HG02642 (cell line): ENCODE data around the gene SASH1.

Source experiments
- ATAC-seq: cut with Tn5 transposase; IDR thresholded peaks from one replicate; pipeline ENCODE4 v1.9.1; 2021; ENCODE audit warnings: mild to moderate bottlenecking; ENCODE audit not compliant: unreplicated experiment, poor library complexity

Gene SASH1

GRCh38 chr6:148426317-148426977, 83.8 kb downstream of the SASH1 start:
- ATAC-seq: no peak

DNA sequence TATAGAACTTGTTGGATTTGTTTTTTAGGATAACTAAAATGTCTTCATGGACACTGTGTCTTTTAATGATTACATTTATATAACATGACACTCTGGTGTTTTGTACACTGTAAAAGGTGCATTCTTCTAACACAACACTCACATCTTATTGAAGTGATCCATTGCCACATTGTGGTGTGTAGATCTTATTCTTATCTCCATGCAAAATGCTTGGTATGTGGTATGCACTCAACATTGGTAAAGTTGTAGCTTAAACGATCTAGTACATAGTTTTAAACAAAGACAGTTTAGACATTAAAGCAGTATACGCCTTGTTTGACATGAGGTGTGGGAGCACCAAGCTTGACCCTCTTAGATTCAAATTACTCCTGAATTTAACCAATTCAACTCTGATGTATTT, 84.7 kb downstream of the SASH1 start:
- ATAC-seq: no peak

DNA sequence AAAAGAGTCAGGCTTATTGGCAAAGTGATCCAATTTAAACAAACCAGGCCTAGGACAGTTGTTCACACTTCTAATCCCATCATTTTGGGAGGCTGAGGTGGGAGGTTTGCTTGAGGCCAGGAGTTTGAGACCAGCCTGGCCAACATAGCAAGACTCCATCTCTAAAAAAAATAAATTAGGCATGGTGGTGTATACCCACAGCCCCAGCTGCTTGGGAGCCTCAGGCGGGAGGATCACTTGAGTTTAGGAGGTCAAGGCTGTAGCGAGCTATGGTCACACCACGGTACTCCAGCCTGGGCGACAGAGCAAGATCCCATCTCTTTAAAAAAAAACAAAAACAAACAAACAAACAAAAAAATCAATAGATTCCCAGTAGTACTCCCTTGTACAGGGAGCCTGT, 86.8 kb downstream of the SASH1 start:
- ATAC-seq: no peak

DNA sequence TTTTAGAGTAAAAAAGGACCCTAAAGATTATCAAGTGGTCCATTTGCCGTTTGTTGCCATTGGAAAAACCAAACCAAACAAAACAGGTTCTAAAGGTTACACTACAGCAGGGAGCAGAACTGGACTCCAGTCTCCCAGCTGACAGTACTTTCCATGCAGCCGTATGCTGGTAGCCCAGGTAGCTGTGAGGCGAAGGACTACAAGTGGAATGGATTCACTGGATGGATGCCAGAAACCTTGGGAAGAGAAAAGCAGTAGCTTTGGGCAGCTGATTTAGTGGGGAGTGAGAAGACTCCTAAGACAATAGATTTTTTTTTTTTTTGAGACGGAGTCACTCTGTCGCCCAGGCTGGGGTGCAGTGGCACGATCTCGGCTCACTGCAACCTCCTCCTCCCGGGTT, 88.3 kb downstream of the SASH1 start:
- no peak for ATAC-seq

DNA sequence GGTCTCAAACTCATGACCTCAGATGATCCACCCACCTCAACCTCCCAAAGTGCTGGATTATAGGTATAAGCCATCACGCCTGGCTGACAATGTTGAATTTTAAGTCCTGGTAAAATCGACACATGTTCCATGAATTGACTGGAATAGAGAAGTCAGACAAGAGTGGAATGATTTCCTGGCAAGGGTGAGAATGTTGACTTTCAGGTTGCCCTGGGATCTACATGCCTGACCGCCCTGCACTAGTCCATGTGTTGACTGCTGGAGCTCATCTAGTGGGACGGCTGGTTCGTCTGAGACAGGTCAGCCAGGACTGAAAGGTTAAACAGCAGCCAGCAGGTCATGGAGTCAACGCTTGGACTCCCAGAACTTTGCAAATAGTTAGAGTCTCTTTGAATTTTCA, 88.8 kb downstream of the SASH1 start:
- ATAC-seq: no peak

- no peak for ATAC-seq
Measured at GRCh38 chr6:148431840-148432239, 89.2 kb downstream of the SASH1 start.

- ATAC-seq: no peak
Measured at GRCh38 chr6:148432462-148433195, 90.0 kb downstream of the SASH1 start.

- ATAC-seq: no peak
Measured at GRCh38 chr6:148435386-148435785, 92.7 kb downstream of the SASH1 start.

DNA sequence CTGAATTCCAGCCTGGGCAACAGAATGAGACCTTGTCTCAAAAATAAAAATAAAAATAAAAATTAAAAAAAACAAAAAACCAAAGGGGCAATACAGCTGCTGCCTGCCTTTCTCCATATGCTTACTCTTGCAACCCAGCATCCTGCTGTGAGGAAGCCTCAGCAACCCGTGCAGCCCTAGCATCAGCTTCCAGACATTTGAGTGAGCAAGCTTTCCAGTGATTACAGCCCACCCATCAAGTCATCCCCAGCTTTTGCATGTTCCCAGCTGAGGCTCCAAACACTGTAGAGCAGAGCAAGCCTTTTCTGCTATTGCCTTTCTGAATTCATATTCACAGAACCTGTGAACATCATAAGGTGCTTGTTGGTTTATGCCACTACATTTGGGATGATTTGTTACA, 93.8 kb downstream of the SASH1 start:
- no peak for ATAC-seq

DNA sequence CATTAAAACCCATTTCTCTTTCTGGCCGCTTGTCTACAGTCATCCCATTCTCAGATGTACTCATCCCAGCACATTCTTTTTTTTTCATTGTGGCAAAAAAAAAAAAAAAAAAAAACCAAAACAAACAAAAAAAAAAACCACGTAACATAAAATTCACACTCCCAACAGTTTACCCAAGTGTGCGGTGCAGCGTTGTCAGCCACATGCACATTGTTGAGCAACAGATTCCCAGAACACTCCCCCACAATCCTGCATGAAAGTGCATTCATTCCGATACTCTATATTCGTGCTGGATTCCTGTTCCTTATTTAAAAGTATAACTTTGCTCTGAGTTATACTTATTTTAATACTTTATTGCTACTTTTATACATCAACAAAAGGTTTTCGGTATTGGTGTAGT, 96.0 kb downstream of the SASH1 start:
- ATAC-seq: no peak

DNA sequence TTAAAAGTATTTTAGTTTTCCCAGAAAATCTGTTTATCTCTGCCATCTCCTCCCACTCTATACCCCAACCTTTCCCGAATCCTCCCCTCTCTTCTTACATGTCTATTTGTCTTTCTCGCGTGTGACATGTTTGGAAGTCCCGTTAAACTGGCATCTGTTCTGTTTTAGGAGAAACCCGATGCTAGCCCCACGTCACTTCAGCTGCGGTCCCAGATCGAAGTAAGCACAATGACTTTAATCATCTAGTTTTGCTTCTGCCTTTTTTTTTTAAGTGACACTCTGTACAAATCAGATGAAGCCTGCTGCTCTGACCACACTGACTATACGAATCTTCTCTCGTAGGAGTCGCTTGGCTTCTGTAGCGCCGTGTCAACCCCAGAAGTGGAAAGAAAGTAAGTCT, 97.4 kb downstream of the SASH1 start:
- ATAC-seq: no peak

GRCh38 chr6:148440877-148441453, 98.3 kb downstream of the SASH1 start:
- no peak for ATAC-seq

DNA sequence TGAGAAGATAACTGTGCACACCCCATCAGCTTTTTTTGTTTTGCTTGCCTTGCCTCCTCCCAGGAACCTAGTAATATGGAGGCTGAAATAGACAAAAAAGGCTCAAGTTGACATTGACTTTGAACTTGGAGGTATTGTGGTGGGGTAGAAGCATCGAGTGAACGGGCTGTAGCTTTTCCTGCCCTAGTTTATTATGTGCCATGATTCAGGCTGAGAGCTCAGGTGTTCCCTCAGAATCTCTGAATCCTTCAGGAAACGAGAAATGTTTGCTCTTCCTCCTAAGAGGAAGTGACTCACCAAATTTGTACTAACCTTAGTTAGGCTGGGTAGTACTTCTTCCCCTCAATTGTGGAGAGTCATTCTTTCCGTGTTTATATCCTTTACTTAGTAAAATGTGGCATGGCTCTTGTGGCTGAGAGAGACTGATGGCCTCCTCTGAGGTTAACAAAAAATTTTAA, 98.8 kb downstream of the SASH1 start:
- peak; percentile 70 for ATAC-seq

- no peak for ATAC-seq
Measured at GRCh38 chr6:148443798-148444560, 101.3 kb downstream of the SASH1 start.

DNA sequence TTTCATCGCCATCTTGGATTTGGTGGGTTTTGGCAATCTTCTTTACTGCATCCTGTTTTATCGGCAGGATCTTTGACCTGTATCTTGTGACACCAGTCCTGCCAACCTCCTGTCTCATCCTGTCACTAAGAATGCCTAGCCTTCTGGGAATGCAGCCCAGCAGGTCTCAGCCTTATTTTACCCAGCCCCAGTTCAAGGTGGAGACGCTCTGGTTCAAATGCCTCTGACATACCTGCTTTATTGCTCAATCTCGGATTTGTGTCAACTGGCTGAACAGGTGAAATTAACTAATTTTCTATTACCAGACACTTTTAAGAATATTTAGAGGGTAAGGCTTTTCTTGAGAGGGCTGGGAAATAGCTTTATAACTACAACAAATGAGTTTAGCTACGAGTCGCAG, 102.5 kb downstream of the SASH1 start:
- ATAC-seq: no peak

DNA sequence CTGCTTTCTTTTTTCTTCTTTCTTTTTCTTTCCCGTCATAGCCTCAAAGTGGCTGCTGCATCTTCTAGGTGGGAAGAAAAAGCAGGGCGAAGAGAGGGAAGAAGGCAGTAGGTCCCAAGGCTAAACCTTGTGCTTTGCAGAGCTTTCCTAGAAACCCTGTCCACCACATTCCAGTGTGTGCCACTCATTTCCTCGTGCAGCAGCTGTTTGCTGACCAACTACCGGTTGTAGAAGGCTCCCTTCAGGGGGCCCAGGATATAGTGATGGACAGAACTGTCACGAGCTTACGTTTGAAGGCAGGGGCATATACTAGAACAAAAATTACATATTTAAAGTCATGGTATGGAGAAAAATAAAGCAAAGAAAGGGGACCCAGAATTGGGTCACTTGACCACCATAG, 103.0 kb downstream of the SASH1 start:
- no peak for ATAC-seq

DNA sequence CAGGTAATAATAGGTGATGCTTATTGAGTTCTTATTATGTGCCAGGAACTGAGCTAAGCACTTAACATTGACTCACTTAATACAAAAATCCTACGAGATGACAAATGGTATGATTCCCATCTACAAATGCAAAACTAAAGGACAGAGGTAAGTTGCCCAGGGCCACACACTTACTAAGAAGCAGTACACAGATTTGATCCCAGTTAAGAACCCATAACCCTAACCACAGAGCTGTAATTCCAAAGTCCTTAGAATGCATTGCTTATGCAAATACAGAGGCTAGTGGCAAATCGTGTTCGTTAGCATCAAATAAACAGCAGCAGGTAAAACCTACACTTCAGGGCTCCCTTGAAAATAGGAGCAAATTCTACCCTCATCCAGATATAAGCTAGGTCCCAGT, 104.0 kb downstream of the SASH1 start:
- no peak for ATAC-seq

DNA sequence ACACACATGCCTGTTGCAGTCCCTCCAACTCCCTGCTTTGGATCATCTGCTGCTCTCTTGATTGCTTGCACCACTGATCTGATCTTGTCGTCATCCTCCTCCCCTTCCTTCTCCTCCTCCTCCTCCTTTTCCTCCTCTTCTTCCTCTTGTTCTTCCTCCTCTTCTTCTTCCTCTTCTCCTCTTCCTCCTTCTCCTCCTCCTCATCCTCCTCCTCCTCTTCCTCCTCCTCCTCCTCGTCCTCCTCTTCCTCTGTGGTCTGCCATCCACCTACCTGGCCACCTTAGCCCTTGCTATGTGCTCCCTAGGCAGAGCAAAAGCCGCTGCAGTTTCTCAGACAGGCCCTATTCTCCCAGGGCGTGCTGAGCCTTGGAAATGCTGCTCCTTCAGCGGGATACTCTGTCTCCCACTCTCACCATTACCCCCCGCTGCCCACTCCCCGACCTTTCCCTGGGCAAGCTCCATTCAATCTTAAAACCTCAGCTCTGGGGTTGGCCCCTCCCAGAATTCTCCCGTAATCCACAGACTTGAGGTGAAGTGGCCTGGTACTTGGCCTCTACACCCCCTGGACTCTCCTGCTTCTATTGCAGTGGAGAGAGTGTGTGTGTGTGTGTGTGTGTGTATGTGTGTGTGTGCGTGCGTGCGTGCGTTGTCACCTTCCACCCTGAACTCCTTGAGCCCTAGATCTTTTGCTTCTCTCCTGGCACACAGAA, 105.0 kb downstream of the SASH1 start:
- ATAC-seq: no peak

DNA sequence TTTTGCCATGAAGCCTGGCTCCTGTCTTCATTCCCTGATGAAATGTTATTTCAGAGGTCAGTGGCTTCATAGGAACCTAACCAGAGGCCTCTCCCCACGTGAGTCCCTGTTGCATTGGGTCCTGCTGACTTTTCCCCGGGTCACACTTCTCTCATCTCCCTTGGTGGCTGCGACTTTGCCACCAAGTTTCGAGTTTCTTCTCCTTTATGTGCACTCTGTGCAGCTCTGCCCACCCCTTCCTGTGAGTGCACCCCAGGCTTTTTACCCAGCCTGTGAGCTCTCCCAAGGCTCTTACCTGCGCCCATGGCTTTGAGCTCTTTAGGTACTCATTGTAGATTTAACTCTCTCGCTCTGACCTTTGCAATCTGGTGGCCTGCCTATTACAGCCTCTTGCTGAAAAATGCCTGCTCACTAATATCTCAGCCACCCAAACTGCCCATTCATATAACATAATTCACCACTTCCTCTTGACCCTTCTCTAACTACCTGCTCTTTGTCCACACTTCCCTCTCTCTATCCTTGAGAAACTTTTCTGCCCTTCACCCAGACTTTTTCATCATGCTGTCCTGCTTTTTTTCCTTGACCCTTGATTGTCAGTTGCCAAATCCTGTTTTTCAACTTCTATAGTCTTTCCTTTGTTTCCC, 105.9 kb downstream of the SASH1 start:
- ATAC-seq: no peak

- no peak for ATAC-seq
Measured at GRCh38 chr6:148450866-148451265, 108.2 kb downstream of the SASH1 start.
